Fibroblast of skin of left biceps (primary cell): Measurements from ENCODE around the gene FNBP1.
"Not testable (repeated sequence)": the region's sequence is repeated elsewhere in the genome, so short reads cannot be mapped to it uniquely, and the experiment has no call there.

ENCODE experiments used
- DNase-seq, 2 experiments: peaks; one replicate each; pipeline ENCODE4 v3.0.0-alpha.2; 2013; ENCODE audit warnings: low read depth in 2 of 2

The FNBP1 gene

GRCh38 chr9:129991139-129991538 lies 51.9 kb downstream of the FNBP1 start:
- DNase-seq: not testable (repeated sequence)

GRCh38 chr9:129990269-129991010 lies 52.5 kb downstream of the FNBP1 start:
- no peak for DNase-seq

DNA sequence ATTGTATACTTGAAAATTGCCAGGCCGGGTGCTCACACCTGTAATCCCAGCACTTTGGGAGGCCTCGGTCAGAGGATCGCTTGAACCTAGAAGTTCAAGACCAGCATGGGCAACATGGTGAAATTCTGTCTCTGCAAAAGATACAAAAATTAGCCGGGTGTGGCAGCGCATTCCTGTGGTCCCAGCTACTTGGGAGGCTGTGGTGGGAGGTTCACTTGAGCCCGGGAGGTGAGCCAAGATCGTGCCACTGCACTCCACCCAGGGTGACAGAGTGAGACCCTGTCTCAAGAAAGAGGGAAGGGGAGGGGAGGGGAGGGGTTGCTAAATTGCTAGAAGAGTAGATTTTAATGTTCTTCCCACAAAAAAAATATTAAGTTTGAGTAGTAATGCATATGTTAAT lies 53.2 kb downstream of the FNBP1 start:
- DNase-seq: no peak

DNA sequence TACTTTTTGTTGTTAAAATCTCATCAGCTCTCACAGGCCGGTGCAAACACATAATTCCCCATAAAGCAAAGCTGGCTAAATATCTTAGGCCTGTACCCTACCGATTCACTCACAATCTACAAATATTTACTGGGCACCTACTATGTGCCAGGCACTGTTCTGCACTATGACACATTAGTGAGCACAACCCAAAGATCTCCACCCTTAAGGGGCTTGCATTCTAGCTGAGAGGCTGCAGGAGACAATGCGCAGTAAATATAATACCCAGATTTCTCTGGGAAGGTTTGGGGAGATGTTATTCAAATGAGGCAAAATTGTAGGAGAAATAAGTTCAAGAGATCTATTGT lies 53.7 kb downstream of the FNBP1 start:
- no peak for DNase-seq

GRCh38 chr9:129988607-129989361 lies 54.2 kb downstream of the FNBP1 start:
- no peak for DNase-seq

DNA sequence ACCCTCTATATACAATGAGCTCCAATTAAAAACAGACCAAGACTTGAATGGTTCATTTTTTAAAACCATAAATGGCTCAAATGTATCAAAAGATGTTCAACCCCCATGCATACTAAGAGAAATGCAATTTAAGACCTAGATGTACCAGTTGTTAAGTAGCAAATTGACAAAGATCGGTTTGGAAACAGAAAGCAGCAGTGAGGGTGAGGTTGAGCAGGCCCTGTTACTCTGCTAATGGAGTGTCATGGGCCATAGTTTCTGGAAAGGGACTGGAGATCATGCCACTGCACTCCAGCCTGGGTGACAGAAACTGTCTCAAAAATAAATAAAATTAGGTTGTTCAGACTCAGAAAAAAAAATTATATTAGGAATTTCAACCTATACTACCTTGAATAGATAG lies 55.0 kb downstream of the FNBP1 start:
- no peak for DNase-seq

- no peak for DNase-seq
Measured at GRCh38 chr9:129987047-129987446, 55.9 kb downstream of the FNBP1 start.

DNA sequence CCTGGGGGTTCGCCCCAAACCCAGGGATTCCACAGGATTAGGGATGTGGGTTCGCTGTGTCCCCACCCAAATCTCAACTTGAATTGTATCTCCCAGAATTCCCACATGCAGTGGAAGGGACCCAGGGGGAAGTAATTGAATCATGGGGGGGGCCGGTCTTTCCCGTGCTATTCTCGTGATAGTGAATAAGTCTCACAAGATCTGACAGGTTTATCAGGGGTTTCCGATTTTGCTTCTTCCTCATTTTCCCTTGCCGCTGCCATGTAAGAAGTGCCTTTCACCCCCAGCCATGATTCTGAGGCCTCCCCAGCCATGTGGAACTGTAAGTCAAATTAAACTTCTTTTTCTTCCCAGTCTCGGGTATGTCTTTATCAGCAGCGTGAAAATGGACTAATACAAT lies 58.4 kb downstream of the FNBP1 start:
- DNase-seq: not testable (repeated sequence)

DNA sequence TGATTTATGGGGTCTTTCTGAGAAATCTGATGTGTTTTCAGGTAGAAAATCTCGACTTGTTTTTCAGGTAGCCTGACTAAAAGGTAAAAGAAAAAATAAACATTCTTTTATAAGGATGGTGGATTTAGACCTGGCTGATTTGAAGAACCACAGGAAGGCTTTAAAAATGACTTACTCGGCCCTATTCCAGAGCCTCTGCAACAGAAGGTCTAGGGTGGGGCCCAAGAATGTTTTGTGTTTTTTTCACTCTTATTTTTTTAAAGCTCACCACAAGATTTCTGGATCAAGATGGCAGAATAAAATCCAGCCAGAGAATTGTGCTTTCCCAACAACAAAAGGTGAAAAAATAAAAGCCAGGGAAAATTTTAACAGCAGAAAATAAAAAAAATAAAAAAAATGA lies 59.1 kb downstream of the FNBP1 start:
- no peak for DNase-seq

DNA sequence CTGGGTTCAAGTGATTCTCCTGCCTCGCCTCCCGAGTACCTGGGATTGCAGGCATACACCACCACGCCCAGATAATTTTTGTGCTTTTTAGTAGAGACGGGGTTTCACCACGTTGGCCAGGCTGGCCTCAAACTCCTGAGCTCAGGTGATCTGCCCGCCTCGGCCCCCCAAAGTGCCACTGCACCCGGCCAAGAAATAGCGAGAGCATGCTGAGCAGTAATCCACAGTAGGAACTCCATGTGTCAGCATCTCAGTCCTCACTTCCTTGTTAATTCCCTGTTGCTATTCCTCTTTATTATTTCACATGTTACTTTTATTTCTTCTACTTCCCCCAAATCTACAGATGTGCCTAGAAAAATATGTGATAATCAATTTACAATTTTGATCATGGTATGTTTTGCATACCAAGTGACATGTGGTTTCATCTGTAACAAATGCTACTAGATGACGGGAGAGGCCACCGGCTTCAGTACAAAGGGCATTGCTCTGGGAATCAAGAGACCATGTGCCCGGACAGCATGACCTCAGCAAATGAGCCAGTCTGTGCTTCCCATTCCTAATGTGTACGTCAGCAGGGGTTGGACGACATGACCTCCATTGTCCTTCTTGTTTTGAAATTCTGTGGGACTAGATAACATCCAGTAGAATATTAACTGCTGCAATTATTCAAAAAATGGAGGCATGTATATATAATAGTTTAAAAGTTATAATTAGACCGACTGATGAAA lies 61.6 kb downstream of the FNBP1 start:
- no peak for DNase-seq

DNA sequence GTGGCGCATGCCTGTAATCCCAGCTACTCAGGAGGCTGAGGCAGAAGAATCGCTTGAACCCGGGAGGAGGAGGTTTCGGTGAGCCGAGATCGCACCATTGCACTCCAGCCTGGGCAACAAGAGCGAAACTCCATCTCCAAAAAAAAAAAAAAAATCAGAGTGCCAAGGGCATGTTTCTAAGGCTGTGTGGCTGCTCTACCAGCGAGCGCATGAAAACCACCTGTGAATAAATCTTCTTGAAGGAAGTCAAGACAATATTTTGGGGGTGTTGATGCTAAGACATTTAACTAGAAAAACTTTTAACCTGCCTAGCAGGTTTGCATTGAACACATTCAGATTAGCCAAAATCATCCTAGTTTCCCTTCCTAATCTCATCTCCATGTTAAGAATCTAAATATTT lies 62.8 kb downstream of the FNBP1 start:
- not testable (repeated sequence) for DNase-seq

DNA sequence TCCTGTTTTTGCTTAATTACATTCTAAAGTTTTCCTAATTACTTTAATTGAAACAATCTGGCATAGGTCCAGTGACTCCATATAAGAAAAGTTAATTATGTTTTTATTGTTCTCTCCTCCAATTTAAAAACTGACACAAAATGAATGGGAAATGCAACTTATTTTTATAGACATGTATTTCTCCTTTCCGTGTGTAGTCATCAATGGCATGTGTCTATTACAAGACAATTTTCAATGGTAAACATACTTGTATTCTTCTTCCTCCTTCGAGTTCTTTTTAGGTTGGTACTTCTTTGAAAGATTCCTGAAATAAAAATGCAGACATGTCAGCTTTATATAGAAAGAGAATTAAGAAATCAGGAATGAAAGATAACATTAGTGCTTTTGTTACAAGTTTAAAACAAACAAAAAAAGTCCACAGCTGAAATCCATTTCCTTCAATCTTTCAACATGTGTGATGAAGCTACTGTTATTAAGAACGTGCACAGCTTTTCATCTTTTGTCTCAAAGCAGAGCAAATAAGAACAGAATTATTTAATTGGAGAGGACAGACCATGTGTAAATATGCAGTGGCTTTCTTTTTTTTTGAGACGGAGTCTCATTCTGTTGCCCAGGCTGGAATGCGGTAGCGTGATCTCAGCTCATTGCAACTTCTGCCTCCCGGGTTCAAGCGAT lies 63.8 kb downstream of the FNBP1 start:
- no peak for DNase-seq

DNA sequence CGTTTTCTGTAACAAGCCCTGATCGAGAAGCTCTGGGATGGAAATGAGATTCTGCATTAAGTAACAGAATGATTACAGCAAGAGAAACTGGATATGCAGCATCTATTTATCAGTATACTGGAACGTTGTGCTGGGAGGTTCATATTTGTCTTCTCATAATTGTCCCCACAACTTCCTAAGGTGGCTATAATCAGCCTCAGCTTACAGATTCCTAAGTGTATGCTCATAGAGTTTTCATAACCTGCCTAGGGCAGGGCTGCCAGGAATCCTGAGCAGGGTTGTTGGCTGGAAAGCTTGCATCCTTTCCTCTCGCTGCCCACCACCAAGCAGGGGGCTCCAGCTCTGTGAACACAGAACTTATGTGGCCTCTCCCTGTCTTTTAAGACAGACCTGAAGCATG lies 70.2 kb downstream of the FNBP1 start:
- no peak for DNase-seq

GRCh38 chr9:129968690-129969485 lies 74.1 kb downstream of the FNBP1 start:
- DNase-seq: peak; percentile 87 to 89

- peak; percentile 42 to 43 for DNase-seq
Measured at GRCh38 chr9:129964901-129965734, 77.9 kb downstream of the FNBP1 start.

DNA sequence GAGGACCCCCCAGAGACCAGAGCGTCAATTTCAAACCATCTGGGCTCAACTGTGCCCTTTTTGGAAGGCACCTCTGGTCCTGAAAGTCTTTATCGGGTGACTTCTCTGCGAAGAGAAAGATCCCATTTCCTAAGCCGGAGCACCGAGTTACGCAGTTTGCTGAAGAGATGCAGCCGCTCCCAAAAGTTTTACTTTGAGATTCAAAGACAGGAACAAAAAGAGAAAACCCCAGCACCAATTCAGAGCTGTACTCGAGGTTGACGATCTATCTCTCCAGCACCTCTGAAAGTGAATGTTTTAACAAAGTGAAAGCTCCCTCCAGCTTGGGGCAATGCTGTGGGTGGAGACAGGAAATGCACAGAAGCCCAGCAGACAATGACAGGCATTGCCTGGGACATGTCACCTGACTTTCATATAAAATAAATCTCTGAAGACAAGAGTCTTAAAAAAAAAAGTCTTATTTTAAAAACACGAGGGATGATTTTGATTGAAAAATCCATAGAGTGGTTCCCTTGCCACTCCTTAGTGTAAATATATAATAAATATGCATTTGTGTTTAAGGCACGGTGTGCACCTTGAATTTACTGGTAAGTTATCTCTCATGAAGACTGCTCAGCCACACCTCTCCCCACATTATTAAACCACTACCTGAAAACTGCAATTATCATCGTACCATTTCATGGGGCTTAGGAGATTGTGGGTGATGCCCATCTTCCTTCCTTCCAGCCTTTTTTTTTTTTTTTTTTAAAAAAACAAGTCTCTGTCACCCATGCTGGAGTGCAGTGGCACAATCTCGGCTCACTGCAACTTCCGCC lies 79.9 kb downstream of the FNBP1 start:
- no peak for DNase-seq

DNA sequence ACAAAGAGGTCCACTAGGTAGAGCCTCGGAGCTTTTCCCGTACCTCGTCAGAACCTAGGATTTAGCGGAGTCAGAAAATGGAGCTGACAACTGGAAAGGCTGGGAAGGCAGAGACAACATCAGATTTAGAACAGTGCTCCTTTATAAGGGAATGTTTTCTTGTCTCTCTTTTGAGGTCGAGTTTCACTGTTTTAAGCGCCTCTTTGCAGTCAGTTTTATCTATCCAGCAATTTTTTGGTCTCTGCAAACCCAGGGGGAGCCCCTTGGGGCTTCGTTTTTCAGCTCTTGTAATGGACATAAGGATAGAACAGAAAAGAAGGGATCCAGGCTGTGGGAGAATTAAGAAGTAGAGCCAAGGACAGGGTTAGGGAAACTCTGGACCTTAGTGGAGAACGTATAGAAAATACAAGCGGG lies 80.5 kb downstream of the FNBP1 start:
- DNase-seq: no peak

DNA sequence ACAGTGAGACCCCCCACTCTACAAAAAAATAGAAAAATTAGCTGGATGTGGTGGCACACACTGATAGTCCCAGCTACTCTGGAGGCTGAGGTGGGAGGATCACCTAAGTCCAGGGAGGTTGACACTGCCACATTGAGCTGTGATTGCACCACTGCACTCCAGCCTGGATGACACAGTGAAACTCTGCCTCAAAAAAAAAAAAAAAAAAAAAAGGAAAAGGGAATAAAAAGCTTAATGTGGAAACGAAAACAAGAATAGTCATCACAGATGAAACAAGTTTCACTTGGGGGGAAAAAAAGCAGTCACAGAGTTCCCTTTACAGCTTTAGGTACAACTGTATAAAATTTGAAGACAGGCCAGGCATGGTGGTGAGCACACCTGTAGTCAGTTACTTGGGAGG lies 84.2 kb downstream of the FNBP1 start:
- DNase-seq: no peak

DNA sequence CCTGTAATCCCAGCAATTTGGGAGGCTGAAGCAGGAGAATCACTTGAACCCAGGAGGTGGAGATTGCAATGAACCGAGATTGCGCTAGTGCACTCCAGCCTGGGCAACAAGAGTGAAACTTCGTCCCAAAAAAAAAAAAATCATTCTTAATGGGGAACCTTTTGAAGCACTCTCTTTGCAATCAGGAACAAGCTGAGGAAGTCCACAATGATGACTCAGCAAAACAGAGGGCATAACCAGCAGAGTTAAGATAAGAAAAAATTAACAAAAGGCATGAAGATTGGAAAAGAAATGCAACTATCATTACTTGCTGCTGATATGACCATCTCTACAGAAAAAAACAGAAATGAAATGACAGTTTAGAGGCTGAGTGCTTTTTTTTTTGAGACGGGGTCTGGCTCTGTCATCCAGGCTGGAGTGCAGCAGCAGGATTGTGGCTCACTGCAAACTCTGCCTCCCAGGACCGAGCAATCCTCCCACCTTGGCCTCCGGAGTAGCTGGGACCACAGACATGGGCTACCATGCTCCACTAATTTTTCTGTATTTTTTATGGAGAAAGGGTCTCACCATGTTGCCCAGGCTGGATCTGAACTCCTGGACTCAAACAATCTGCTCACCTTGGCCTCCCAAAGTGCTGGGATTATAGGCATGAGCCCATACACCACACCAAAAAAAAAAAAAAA lies 88.0 kb downstream of the FNBP1 start:
- DNase-seq: no peak
